NCI-H226 (cell line): Measurements from ENCODE around the gene KLHDC1.

Experiments used
- DNase-seq: peaks from one replicate; pipeline ENCODE4 v3.0.0-alpha.2; 2015

Gene KLHDC1

GRCh38 chr14:49796025-49796424, 103.1 kb downstream of the KLHDC1 start:
- no peak for DNase-seq
